GM12872 (cell line): ENCODE data around the gene ARID3C.

Experiments used
- CTCF ChIP-seq: IDR thresholded peaks from 3 replicates; pipeline ENCODE4 v1.5.1; 2011; ENCODE audit warnings: low read depth, mild to moderate bottlenecking, low read length, moderate library complexity; ENCODE audit not compliant: insufficient read depth

The ARID3C gene

GRCh38 chr9:34579808-34580163 lies 49.1 kb downstream of the ARID3C start:
- no peak for TF ChIP-seq CTCF

- TF ChIP-seq CTCF: no peak
Observed at GRCh38 chr9:34579104-34579807, 49.6 kb downstream of the ARID3C start.

GRCh38 chr9:34578241-34579103 lies 50.4 kb downstream of the ARID3C start:
- TF ChIP-seq CTCF: no peak

- TF ChIP-seq CTCF: no peak
Observed at GRCh38 chr9:34577400-34578240, 51.2 kb downstream of the ARID3C start.

- TF ChIP-seq CTCF: no peak
Observed at GRCh38 chr9:34576597-34577399, 52.1 kb downstream of the ARID3C start.

GRCh38 chr9:34575862-34576596 lies 52.8 kb downstream of the ARID3C start:
- TF ChIP-seq CTCF: no peak
